ENCODE data around the gene TMEM82.

DNA sequence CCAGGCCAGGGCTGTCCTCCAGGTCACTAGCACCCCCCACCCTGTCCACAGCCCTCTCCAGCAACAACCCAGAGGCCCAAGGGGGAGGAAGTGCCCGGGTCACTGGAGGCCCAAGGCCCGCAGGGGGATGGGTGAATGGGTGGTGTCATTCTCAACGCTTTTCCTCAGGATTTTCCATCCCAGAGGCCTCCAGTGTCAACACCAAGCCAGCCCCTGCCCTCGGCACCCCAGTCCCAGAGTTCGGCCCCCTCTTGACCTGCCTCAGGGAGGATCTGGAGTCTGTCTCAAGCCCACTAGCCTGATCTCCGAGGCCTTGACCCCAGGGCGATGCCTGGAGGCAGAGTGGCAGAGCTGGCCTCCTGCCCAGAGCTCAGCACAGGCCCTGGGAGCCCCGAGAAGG, 5.1 kb downstream of the TMEM82 start:
- TF ChIP-seq, protein P1, sequence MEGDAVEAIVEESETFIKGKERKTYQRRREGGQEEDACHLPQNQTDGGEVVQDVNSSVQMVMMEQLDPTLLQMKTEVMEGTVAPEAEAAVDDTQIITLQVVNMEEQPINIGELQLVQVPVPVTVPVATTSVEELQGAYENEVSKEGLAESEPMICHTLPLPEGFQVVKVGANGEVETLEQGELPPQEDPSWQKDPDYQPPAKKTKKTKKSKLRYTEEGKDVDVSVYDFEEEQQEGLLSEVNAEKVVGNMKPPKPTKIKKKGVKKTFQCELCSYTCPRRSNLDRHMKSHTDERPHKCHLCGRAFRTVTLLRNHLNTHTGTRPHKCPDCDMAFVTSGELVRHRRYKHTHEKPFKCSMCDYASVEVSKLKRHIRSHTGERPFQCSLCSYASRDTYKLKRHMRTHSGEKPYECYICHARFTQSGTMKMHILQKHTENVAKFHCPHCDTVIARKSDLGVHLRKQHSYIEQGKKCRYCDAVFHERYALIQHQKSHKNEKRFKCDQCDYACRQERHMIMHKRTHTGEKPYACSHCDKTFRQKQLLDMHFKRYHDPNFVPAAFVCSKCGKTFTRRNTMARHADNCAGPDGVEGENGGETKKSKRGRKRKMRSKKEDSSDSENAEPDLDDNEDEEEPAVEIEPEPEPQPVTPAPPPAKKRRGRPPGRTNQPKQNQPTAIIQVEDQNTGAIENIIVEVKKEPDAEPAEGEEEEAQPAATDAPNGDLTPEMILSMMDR (IDR thresholded peaks at IDR 0.05), result no peak
- TF ChIP-seq POLR2AphosphoS5 (IDR thresholded peaks at IDR 0.05) (no peak), EP300 (IDR thresholded peaks at IDR 0.05; ENCODE audit: low read depth) (no peak)

All from transverse colon (tissue), 4 donors.